ENCODE results near the gene IL15.

DNA sequence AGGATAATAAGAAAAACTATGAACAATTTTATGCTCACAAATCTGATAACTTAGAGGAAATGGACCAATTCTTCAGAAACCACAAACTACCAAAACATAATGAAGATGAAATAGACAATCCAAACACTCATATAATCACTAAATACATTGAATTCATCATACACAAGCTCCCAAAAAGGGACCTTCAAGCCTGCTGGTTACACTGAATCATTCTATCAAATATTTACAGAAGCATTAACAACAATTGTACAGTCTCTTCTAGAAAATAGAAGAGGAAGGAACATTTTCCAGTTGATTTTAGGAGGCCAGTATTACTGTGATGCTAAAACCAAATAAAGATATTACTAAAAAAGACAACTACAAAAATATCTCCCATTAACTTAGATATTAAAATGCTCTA is 88.3 kb downstream of the IL15 start:
- TF ChIP-seq EZH2 (IDR thresholded peaks at IDR 0.05; ENCODE audit: low read length, unreplicated experiment), result no peak
- TF ChIP-seq, protein P1, sequence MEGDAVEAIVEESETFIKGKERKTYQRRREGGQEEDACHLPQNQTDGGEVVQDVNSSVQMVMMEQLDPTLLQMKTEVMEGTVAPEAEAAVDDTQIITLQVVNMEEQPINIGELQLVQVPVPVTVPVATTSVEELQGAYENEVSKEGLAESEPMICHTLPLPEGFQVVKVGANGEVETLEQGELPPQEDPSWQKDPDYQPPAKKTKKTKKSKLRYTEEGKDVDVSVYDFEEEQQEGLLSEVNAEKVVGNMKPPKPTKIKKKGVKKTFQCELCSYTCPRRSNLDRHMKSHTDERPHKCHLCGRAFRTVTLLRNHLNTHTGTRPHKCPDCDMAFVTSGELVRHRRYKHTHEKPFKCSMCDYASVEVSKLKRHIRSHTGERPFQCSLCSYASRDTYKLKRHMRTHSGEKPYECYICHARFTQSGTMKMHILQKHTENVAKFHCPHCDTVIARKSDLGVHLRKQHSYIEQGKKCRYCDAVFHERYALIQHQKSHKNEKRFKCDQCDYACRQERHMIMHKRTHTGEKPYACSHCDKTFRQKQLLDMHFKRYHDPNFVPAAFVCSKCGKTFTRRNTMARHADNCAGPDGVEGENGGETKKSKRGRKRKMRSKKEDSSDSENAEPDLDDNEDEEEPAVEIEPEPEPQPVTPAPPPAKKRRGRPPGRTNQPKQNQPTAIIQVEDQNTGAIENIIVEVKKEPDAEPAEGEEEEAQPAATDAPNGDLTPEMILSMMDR (conservative IDR thresholded peaks at IDR 0.05; ENCODE audit: low read depth, low read length), result no peak
- no peak for TF ChIP-seq EZH2phosphoT487 (IDR thresholded peaks at IDR 0.05; ENCODE audit: borderline replicate concordance, low read length)
